Measurements from ENCODE around the gene PKDCC.
"Not testable (repeated sequence)": the region's sequence is repeated elsewhere in the genome, so short reads cannot be mapped to it uniquely, and the experiment has no call there.

The PKDCC gene

GRCh38 chr2:42030200-42030759 lies 17.5 kb upstream of the PKDCC start:
- no peak for DNase-seq (ENCODE audit: low read depth)

GRCh38 chr2:42030829-42031228 lies 17.0 kb upstream of the PKDCC start:
- DNase-seq (ENCODE audit: low read depth), result no peak

GRCh38 chr2:42031281-42032223 lies 16.3 kb upstream of the PKDCC start:
- no peak for DNase-seq (ENCODE audit: low read depth)

- no peak for DNase-seq (ENCODE audit: low read depth)
Measured at GRCh38 chr2:42032224-42032620, 15.6 kb upstream of the PKDCC start.

GRCh38 chr2:42032745-42033144 lies 15.1 kb upstream of the PKDCC start:
- no peak for DNase-seq (ENCODE audit: low read depth)

- not testable (repeated sequence) for DNase-seq (ENCODE audit: low read depth)
Measured at GRCh38 chr2:42034096-42034495, 13.7 kb upstream of the PKDCC start.

GRCh38 chr2:42035241-42035640 lies 12.6 kb upstream of the PKDCC start:
- no peak for DNase-seq (ENCODE audit: low read depth)

GRCh38 chr2:42036413-42036812 lies 11.4 kb upstream of the PKDCC start:
- DNase-seq (ENCODE audit: low read depth), result no peak

GRCh38 chr2:42036940-42037339 lies 10.9 kb upstream of the PKDCC start:
- DNase-seq (ENCODE audit: low read depth), result no peak

- no peak for DNase-seq (ENCODE audit: low read depth)
Measured at GRCh38 chr2:42040643-42041278, 7.1 kb upstream of the PKDCC start.

- DNase-seq (ENCODE audit: low read depth), result no peak
Measured at GRCh38 chr2:42041377-42042127, 6.3 kb upstream of the PKDCC start.

- no peak for DNase-seq (ENCODE audit: low read depth)
Measured at GRCh38 chr2:42042631-42043355, 5.0 kb upstream of the PKDCC start.

- no peak for DNase-seq (ENCODE audit: low read depth)
Measured at GRCh38 chr2:42043789-42044394, 3.9 kb upstream of the PKDCC start.

- DNase-seq (ENCODE audit: low read depth), result no peak
Measured at GRCh38 chr2:42044939-42045338, 2.9 kb upstream of the PKDCC start.

- DNase-seq (ENCODE audit: low read depth), result no peak
Measured at GRCh38 chr2:42045352-42045751, 2.5 kb upstream of the PKDCC start.

GRCh38 chr2:42045848-42046748 lies 1.7 kb upstream of the PKDCC start:
- DNase-seq (ENCODE audit: low read depth), result no peak

GRCh38 chr2:42046819-42047487 lies 868 bp upstream of the PKDCC start:
- no peak for DNase-seq (ENCODE audit: low read depth)

GRCh38 chr2:42048299-42049220 lies 739 bp downstream of the PKDCC start:
- DNase-seq (ENCODE audit: low read depth), result no peak

Data from stimulated activated CD4-positive, alpha-beta T cell treated with anti-CD3 and anti-CD28 coated beads, Interleukin-2, amount 100 ng/mL, for 4 hours (primary cell).